Ishikawa (cell line): Measurements from ENCODE around the gene MGAT3.

Experiments
- CREB1 ChIP-seq: IDR thresholded peaks from 2 replicates; pipeline ENCODE4 v1.6.1; 2012; ENCODE audit warnings: low read depth
- EP300 ChIP-seq: IDR thresholded peaks from 2 replicates; pipeline ENCODE4 v1.6.1; 2012; ENCODE audit warnings: borderline replicate concordance
- FOXM1 ChIP-seq: IDR thresholded peaks from 2 replicates; pipeline ENCODE4 v1.6.1; 2012; ENCODE audit warnings: low read depth, borderline replicate concordance
- TAF1 ChIP-seq: IDR thresholded peaks from 2 replicates; pipeline ENCODE4 v1.6.1; 2012; ENCODE audit warnings: low read depth, mild to moderate bottlenecking
- TEAD4 ChIP-seq: IDR thresholded peaks from 2 replicates; pipeline ENCODE4 v1.6.1; 2012
- YY1 ChIP-seq: IDR thresholded peaks from 2 replicates; pipeline ENCODE4 v1.6.1; 2012; ENCODE audit warnings: low read depth
- TF ChIP-seq, protein P1 (sequence below): IDR thresholded peaks from 2 replicates; pipeline ENCODE4 v1.6.1; 2012

DNA sequence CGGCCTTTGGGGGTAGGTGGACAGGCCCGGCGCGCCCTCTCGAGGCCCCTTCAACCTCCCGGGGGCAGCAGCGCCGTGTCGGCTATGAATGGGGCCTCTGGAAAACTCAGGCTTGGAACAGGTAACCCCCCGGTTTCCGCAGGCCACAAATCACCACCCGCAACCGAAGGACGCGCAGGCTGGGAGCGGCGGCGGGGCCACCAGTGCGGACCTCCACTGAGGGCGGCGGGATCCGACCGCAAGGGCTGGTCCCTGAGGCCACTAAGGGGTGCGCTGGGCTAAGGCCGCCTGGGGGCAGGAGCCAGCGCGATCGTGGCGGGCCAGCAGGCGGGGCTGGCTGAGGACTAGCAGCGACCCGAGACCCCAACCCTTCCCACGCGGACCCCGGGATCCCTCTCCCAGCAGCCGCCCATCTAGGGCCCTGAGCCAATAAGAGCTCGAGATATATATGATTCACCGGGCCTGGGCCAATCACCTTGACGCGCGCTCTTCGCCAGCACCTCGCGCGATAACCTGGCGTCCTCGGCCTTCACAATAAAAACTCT is 62.9 kb downstream of the MGAT3 start:
- TF ChIP-seq YY1 (peak; percentile 22; the same call in 1 of the 2 replicates), TAF1 (peak; percentile 36), CREB1 (no peak), FOXM1 (peak; percentile 76), TEAD4 (no peak), EP300 (no peak)
- TF ChIP-seq, protein P1, sequence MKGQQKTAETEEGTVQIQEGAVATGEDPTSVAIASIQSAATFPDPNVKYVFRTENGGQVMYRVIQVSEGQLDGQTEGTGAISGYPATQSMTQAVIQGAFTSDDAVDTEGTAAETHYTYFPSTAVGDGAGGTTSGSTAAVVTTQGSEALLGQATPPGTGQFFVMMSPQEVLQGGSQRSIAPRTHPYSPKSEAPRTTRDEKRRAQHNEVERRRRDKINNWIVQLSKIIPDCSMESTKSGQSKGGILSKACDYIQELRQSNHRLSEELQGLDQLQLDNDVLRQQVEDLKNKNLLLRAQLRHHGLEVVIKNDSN = no peak
